ENCODE data around the gene INPP5D. TPM values are rescaled to one million over a fixed set of nuclear protein-coding genes. Genes with fewer than 3 reads are reported as not detected.

INPP5D gene
- polyA plus RNA-seq, 3 donors = 30.6 to 90.2 (median 54.8) TPM

DNA sequence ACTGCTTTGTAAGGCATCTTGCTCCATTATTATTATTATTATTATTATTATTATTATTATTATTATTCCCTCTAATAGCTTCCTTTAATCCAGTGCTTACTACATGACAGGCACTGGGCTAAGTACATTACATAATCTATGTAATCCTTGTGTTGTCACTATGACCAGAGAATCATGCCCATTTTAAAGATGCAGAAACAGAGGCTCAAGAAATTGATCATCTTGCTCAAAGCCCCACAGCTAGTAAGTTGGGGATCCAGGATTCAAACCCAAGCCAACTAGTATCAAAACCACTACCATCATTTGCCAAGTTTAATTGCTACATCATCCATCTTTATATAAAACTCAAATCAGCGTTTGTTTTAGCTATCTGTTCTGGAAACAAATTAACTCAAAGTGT lies 46.5 kb upstream of the INPP5D start:
- Histone ChIP-seq H3K36me3 (replicated peaks in 1 of 2; ENCODE audit: control insufficient read depth in 1 of 2, insufficient read depth in 2 of 2, low read length in 2 of 2) (no peaks in the 10 kb centered on the region), H3K9ac (ENCODE audit: insufficient read depth, low read length, poor library complexity, severe bottlenecking) (no peak overlapping the region), H3K79me2 (ENCODE audit: insufficient read depth, low read length) (no peaks in the 10 kb centered on the region), H2AFZ (ENCODE audit: insufficient read depth, low read depth, low read length, poor library complexity, severe bottlenecking) (no peak overlapping the region), H3K4me1 (ENCODE audit: control insufficient read depth in 1 of 2, insufficient read depth in 2 of 2, low read length in 2 of 2) (peaks cover 0 to 5% of the 10 kb centered on the region in 2 donors), H4K20me1 (ENCODE audit: insufficient read depth, low read length) (no peaks in the 10 kb centered on the region), H3K4me2 (replicated peaks; ENCODE audit: extremely low read depth, low read length, poor library complexity, severe bottlenecking) (no peak overlapping the region), H3K27ac (ENCODE audit: low read depth in 1 of 2, low read length in 2 of 2) (no peak overlapping the region), H3K27me3 (ENCODE audit: control insufficient read depth in 2 of 2, insufficient read depth in 2 of 2, low read length in 2 of 2) (no peaks in the 10 kb centered on the region), H3K4me3 (replicated peaks in 1 of 3; ENCODE audit: low read depth in 2 of 3, low read length in 3 of 3) (no peak overlapping the region), H3K9me3 (replicated peaks in 1 of 2; ENCODE audit: control insufficient read depth in 1 of 2, insufficient read depth in 1 of 2, low read length in 2 of 2) (no peaks in the 10 kb centered on the region)
- Mint-ChIP-seq H3K27me3 (ENCODE audit: low read depth in 3 of 3) (peaks cover 5 to 9% (median 8%) of the 10 kb centered on the region in 3 donors), H3K9me3 (peaks cover 0 to 4% (median 0%) of the 10 kb centered on the region in 7 donors), H3K27ac (no peak overlapping the region), H3K36me3 (no peaks in the 10 kb centered on the region), H3K4me3 (no peak overlapping the region), H3K4me1 (peaks cover 14% of the 10 kb centered on the region)
- TF ChIP-seq, protein P1, sequence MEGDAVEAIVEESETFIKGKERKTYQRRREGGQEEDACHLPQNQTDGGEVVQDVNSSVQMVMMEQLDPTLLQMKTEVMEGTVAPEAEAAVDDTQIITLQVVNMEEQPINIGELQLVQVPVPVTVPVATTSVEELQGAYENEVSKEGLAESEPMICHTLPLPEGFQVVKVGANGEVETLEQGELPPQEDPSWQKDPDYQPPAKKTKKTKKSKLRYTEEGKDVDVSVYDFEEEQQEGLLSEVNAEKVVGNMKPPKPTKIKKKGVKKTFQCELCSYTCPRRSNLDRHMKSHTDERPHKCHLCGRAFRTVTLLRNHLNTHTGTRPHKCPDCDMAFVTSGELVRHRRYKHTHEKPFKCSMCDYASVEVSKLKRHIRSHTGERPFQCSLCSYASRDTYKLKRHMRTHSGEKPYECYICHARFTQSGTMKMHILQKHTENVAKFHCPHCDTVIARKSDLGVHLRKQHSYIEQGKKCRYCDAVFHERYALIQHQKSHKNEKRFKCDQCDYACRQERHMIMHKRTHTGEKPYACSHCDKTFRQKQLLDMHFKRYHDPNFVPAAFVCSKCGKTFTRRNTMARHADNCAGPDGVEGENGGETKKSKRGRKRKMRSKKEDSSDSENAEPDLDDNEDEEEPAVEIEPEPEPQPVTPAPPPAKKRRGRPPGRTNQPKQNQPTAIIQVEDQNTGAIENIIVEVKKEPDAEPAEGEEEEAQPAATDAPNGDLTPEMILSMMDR (IDR thresholded peaks at IDR 0.05) = no peak
- no peak for DNase-seq
- WGBS (ENCODE audit: insufficient coverage) = no CpG with 5 or more reads among the region's 1 CpG
- intact Hi-C loops (cut with micrococcal nuclease) = no loop called here

DNA sequence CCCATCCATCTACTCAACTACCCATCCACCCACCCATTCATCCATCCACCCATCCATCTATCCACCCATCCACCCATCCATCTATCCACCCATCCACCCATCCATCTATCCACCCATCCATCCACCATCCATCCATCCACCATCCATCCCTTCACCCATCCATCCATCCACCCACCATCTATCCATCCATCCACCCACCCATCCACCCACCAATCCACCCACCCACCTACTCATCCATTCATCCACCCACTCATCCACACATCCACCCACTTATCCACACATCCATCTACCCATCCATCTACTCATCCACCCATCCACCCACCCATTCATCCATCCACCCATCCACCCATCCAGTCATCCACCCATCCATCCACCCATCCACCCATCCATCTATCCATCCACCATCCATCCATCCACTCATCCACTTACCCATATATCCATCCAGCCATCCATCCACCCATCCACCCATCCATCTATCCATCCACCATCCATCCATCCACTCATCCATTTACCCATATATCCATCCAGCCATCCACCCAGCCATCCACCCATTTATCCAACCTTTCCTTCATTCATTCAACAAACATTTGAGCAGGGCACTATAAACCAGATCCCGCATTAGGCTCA lies 45.0 kb upstream of the INPP5D start:
- no peak overlapping the region for H2AFZ ChIP-seq (ENCODE audit: insufficient read depth, low read depth, low read length, poor library complexity, severe bottlenecking)
- 100% methylated on average over 1 of the region's 1 CpG for WGBS (ENCODE audit: insufficient coverage)
- H3K4me1 ChIP-seq (ENCODE audit: control insufficient read depth in 1 of 2, insufficient read depth in 2 of 2, low read length in 2 of 2) = peaks cover 0 to 5% of the 10 kb centered on the region in 2 donors
- no peak for DNase-seq
- Mint-ChIP-seq H3K4me1 (peaks cover 14% of the 10 kb centered on the region), H3K27ac (no peak overlapping the region), H3K4me3 (no peak overlapping the region), H3K27me3 (ENCODE audit: low read depth in 3 of 3) (peaks cover 5 to 6% (median 5%) of the 10 kb centered on the region in 3 donors), H3K9me3 (peaks cover 0 to 4% (median 0%) of the 10 kb centered on the region in 7 donors), H3K36me3 (no peaks in the 10 kb centered on the region)
- no peak overlapping the region for H3K4me3 ChIP-seq (replicated peaks in 1 of 3; ENCODE audit: low read depth in 2 of 3, low read length in 3 of 3)
- no peaks in the 10 kb centered on the region for H4K20me1 ChIP-seq (ENCODE audit: insufficient read depth, low read length)
- H3K4me2 ChIP-seq (replicated peaks; ENCODE audit: extremely low read depth, low read length, poor library complexity, severe bottlenecking) = no peak overlapping the region
- no peaks in the 10 kb centered on the region for H3K79me2 ChIP-seq (ENCODE audit: insufficient read depth, low read length)
- no peaks in the 10 kb centered on the region for H3K27me3 ChIP-seq (ENCODE audit: control insufficient read depth in 2 of 2, insufficient read depth in 2 of 2, low read length in 2 of 2)
- no peak overlapping the region for H3K27ac ChIP-seq (ENCODE audit: low read depth in 1 of 2, low read length in 2 of 2)
- no peak overlapping the region for H3K9ac ChIP-seq (ENCODE audit: insufficient read depth, low read length, poor library complexity, severe bottlenecking)
- intact Hi-C loops (cut with micrococcal nuclease) = no loop called here
- H3K36me3 ChIP-seq (replicated peaks in 1 of 2; ENCODE audit: control insufficient read depth in 1 of 2, insufficient read depth in 2 of 2, low read length in 2 of 2) = no peaks in the 10 kb centered on the region
- TF ChIP-seq, protein P1 (IDR thresholded peaks at IDR 0.05) = no peak
- H3K9me3 ChIP-seq (replicated peaks in 1 of 2; ENCODE audit: control insufficient read depth in 1 of 2, insufficient read depth in 1 of 2, low read length in 2 of 2) = no peaks in the 10 kb centered on the region

Measured in CD14-positive monocyte (primary cell).